Upper lobe of left lung (tissue), 6 donors: ENCODE measurements around the gene FAM162A. TPM values are rescaled to one million over a fixed set of nuclear protein-coding genes. Genes with fewer than 3 reads are reported as not detected.

Experiments
- ATAC-seq, 2 donors: fragments of 200-7000 bp; cut with Tn5 transposase; one replicate each; pipeline ENCODE4 v1.9.1; 2022; ENCODE audit warnings: mild to moderate bottlenecking in 2 of 2, moderate library complexity in 2 of 2; ENCODE audit not compliant: low FRiP score in 2 of 2
- DNase-seq, 2 donors: peaks; one replicate each; pipeline ENCODE4 v3.0.0-alpha.2; 2019 to 2020
- H3K27ac ChIP-seq, 4 donors: fragments of 200-600 bp; sonication (generic); one replicate each; pipeline ENCODE4 v1.5.1; 2016 to 2019
- H3K27me3 ChIP-seq, 4 donors: fragments of 200-600 bp; sonication (generic); one replicate each; pipeline ENCODE4 v1.5.1; 2017 to 2019
- H3K36me3 ChIP-seq, 4 donors: fragments of 200-600 bp; sonication (generic); one replicate each; pipeline ENCODE4 v1.5.1; 2016 to 2019
- H3K4me1 ChIP-seq, 4 donors: fragments of 200-600 bp; sonication (generic); one replicate each; pipeline ENCODE4 v1.5.1; 2018 to 2019
- H3K4me3 ChIP-seq, 4 donors: fragments of 200-600 bp; sonication (generic); one replicate each; pipeline ENCODE4 v1.5.1; 2017 to 2019; ENCODE audit warnings: mild to moderate bottlenecking in 2 of 4, moderate library complexity in 1 of 4
- H3K9me3 ChIP-seq, 4 donors: fragments of 200-600 bp; sonication (generic); one replicate each; pipeline ENCODE4 v1.5.1; 2018 to 2019
- CTCF ChIP-seq, 6 experiments: fragments of 450-650 bp in 4 of 6; fragments of 200-600 bp in 2 of 6; sonication (generic) in 2 of 6; IDR thresholded peaks; one replicate each; pipeline ENCODE4 v1.5.1; 2016 to 2019; ENCODE audit warnings: antibody characterized with exemption in 6 of 6
- EP300 ChIP-seq, 4 donors: sonication (generic); formaldehyde crosslinking; IDR thresholded peaks; one replicate each; pipeline ENCODE4 v1.5.1; 2017; ENCODE audit warnings: antibody characterized with exemption in 4 of 4, control low read depth in 2 of 4
- POLR2A ChIP-seq, 4 donors: fragments of 450-650 bp; IDR thresholded peaks; one replicate each; pipeline ENCODE4 v1.5.1; 2016 to 2017; ENCODE audit warnings: antibody characterized with exemption in 4 of 4, mild to moderate bottlenecking in 2 of 4
- POLR2AphosphoS5 ChIP-seq, 2 donors: sonication (generic); formaldehyde crosslinking; IDR thresholded peaks; one replicate each; pipeline ENCODE4 v1.5.1; 2017; ENCODE audit warnings: antibody characterized with exemption in 2 of 2
- WGBS, 2 donors: methylation state at CpG; one replicate each; pipeline ENCODE4 v1.1.5; 2017 to 2018; 5-methylcytosine and 5-hydroxymethylcytosine counted together
- total RNA-seq, 6 donors: library from RNA; depleted of rRNA in 4 of 6; stranded (reverse); fragments of >200 nt in 4 of 6; gene quantifications; one replicate each; pipeline versions ENCODE4 v1.1.0 to v1.2.1, GENCODE V29; 2016 to 2021
- donor health status: DM: no; HTN: no; CAD: no; lungs with moderate emphysema.
- donor health status: DM: no; HTN: yes; CAD: no; lungs with severe emphysema.

FAM162A gene
- total RNA-seq, result 10 to 100 TPM in 5 of 6 donors, 1 to 10 TPM in 1; 4.2 to 29.0 (median 16.0) TPM

GRCh38 chr3:122383771-122384697 is at the start of gene FAM162A:
FAM162A (plus strand) TSS chr3:122384182; CDS start chr3:122384266, 84 bp downstream.
- TF ChIP-seq EP300 (IDR thresholded peaks at IDR 0.05), result no peak
- peak in 3 of 4 donors; percentile 78 to 94 (median 90) for TF ChIP-seq POLR2A (IDR thresholded peaks at IDR 0.05)
- peak; percentile 90 to 97 for TF ChIP-seq POLR2AphosphoS5 (IDR thresholded peaks at IDR 0.05)
- TF ChIP-seq CTCF (IDR thresholded peaks at IDR 0.05), result peak; percentile 52 to 81 (median 68)
- Histone ChIP-seq H3K4me1 (peaks cover 9 to 25% (median 15%) of the 10 kb centered on the region in 4 donors), H3K27me3 (no peaks in the 10 kb centered on the region), H3K4me3 (peak within 1 kb of the TSS; percentile 39 to 91 (median 66)), H3K9me3 (no peaks in the 10 kb centered on the region), H3K36me3 (no peaks in the 10 kb centered on the region), H3K27ac (peak within 1 kb of the TSS; percentile 87 to 92 (median 89))
- DNase-seq, result peak; percentile 97 to 100
- ATAC-seq, result peak; percentile 99
- 0 to 1% methylated on average over 26 to 43 of the region's 52 CpGs for WGBS, 2 donors

GRCh38 chr3:122342803-122343202 is 41.2 kb upstream of the FAM162A start:
- 91 to 92% methylated on average over 1 of the region's 1 CpG for WGBS, 2 donors
- no peak for DNase-seq
- no peaks in the 10 kb centered on the region for H3K36me3 ChIP-seq
- no peaks in the 10 kb centered on the region for H3K4me1 ChIP-seq
- H3K27me3 ChIP-seq, result no peaks in the 10 kb centered on the region
- no peak overlapping the region for H3K27ac ChIP-seq
- no peak for ATAC-seq
- TF ChIP-seq POLR2AphosphoS5 (IDR thresholded peaks at IDR 0.05), result no peak
- TF ChIP-seq POLR2A (IDR thresholded peaks at IDR 0.05), result no peak
- no peaks in the 10 kb centered on the region for H3K9me3 ChIP-seq
- H3K4me3 ChIP-seq, result no peak overlapping the region

- Histone ChIP-seq H3K9me3 (no peaks in the 10 kb centered on the region), H3K4me1 (no peaks in the 10 kb centered on the region), H3K27me3 (no peaks in the 10 kb centered on the region), H3K27ac (no peak overlapping the region), H3K36me3 (no peaks in the 10 kb centered on the region), H3K4me3 (no peak overlapping the region)
- TF ChIP-seq EP300 (IDR thresholded peaks at IDR 0.05) (no peak), POLR2AphosphoS5 (IDR thresholded peaks at IDR 0.05) (no peak), CTCF (IDR thresholded peaks at IDR 0.05) (no peak), POLR2A (IDR thresholded peaks at IDR 0.05) (no peak)
- DNase-seq, result no peak
- ATAC-seq, result no peak
- WGBS, 2 donors, result 76 to 79% methylated on average over 2 of the region's 2 CpGs
These were observed 40.3 kb upstream of the FAM162A start for GRCh38 chr3:122343654-122344053.

- ATAC-seq (no peak), DNase-seq (no peak)
- Histone ChIP-seq H3K4me1 (no peaks in the 10 kb centered on the region), H3K27ac (no peak overlapping the region), H3K36me3 (no peaks in the 10 kb centered on the region), H3K9me3 (no peaks in the 10 kb centered on the region), H3K27me3 (no peaks in the 10 kb centered on the region), H3K4me3 (no peak overlapping the region)
- TF ChIP-seq EP300 (IDR thresholded peaks at IDR 0.05), result no peak
- TF ChIP-seq CTCF (IDR thresholded peaks at IDR 0.05), result no peak
- 79 to 83% methylated on average over 1 of the region's 1 CpG for WGBS, 2 donors
These were observed 34.8 kb upstream of the FAM162A start for GRCh38 chr3:122349171-122349570.

GRCh38 chr3:122350814-122351418 is 33.1 kb upstream of the FAM162A start:
- Histone ChIP-seq H3K27ac (no peak overlapping the region), H3K4me3 (no peak overlapping the region), H3K27me3 (no peaks in the 10 kb centered on the region), H3K36me3 (no peaks in the 10 kb centered on the region), H3K4me1 (no peaks in the 10 kb centered on the region), H3K9me3 (no peaks in the 10 kb centered on the region)
- no peak for DNase-seq
- TF ChIP-seq POLR2AphosphoS5 (IDR thresholded peaks at IDR 0.05) (no peak), POLR2A (IDR thresholded peaks at IDR 0.05) (no peak), CTCF (IDR thresholded peaks at IDR 0.05) (no peak), EP300 (IDR thresholded peaks at IDR 0.05) (no peak)
- ATAC-seq, result no peak
- 89 to 92% methylated on average over 5 of the region's 5 CpGs for WGBS, 2 donors
